T-cell (primary cell): ENCODE results near the gene KCNA3. TPM values are rescaled to one million over a fixed set of nuclear protein-coding genes. Genes with fewer than 3 reads are reported as not detected.
A peak's percentile ranks its signal among the peaks of the same experiment; 100 is the strongest.
"Not testable (repeated sequence)": the region's sequence is repeated elsewhere in the genome, so short reads cannot be mapped to it uniquely, and the experiment has no call there.

Source experiments
- ATAC-seq, 4 experiments: fragments of 200-7000 bp in 3 of 4; fragments of 150-1000 bp in 1 of 4; cut with Tn5 transposase; replicated peaks in 1 of 4; 1 replicate in 3 of 4; 2 replicates in 1 of 4; pipeline ENCODE4 v1.10.0; 2021; ENCODE audit warnings: moderate library complexity in 3 of 4, mild to moderate bottlenecking in 2 of 4, moderate number of reproducible peaks in 1 of 4
- CTCF ChIA-PET, 2 donors: fragments of 300-600 bp; sonication (Branson Sonifier 250); formaldehyde crosslinking; loops; one replicate each; lab custom pipeline; 2022; ENCODE audit warnings: antibody characterized with exemption in 2 of 2; lab: Charles Lee
- POLR2A ChIA-PET, 2 donors: fragments of 300-600 bp; sonication (Branson Sonifier 250); formaldehyde crosslinking; loops; one replicate each; lab custom pipeline; 2022; ENCODE audit warnings: antibody characterized with exemption in 2 of 2; lab: Charles Lee
- DNase-seq, 35 experiments: peaks; one replicate each; pipeline versions ENCODE4 v3.0.0 to v3.0.0-alpha.2; 2013 to 2023
- H3K27ac ChIP-seq: one replicate; pipeline ENCODE4 v1.5.1; 2013; ENCODE audit warnings: low read length
- H3K27me3 ChIP-seq, 2 experiments: replicated peaks in 1 of 2; 1 replicate in 1 of 2; 2 replicates in 1 of 2; pipeline versions ENCODE4 v1.6.1 to v1.7.0; 2013; ENCODE audit warnings: low read length in 1 of 2, mixed read lengths in 1 of 2; ENCODE audit not compliant: control insufficient read depth in 2 of 2, insufficient read depth in 2 of 2; ENCODE audit errors: extremely low read depth in 1 of 2
- H3K36me3 ChIP-seq, 2 donors: 1 replicate in 1 of 2; 2 replicates in 1 of 2; pipeline versions ENCODE4 v1.6.1 to v1.7.0; 2013; ENCODE audit warnings: low read length in 1 of 2; ENCODE audit not compliant: control insufficient read depth in 2 of 2, insufficient read depth in 1 of 2; ENCODE audit errors: extremely low read depth in 1 of 2
- H3K4me1 ChIP-seq, 2 experiments: 1 replicate in 1 of 2; 2 replicates in 1 of 2; pipeline versions ENCODE4 v1.6.1 to v1.7.0; 2013; ENCODE audit warnings: low read length in 2 of 2, mixed read lengths in 1 of 2; ENCODE audit not compliant: insufficient read depth in 2 of 2, control insufficient read depth in 1 of 2; ENCODE audit errors: extremely low read depth in 1 of 2
- H3K4me3 ChIP-seq, 2 donors: 1 replicate in 1 of 2; 2 replicates in 1 of 2; pipeline versions ENCODE4 v1.5.1 to v1.7.0; 2013; ENCODE audit warnings: mild to moderate bottlenecking in 2 of 2, low read length in 1 of 2, moderate library complexity in 1 of 2; ENCODE audit not compliant: control insufficient read depth in 1 of 2; ENCODE audit errors: extremely low read depth in 1 of 2
- H3K9me3 ChIP-seq: 2 replicates; pipeline ENCODE4 v1.7.0; 2013
- H3K27ac Mint-ChIP-seq, 2 donors: one replicate each; pipeline ENCODE4 v1.8.0; 2020 to 2021; ENCODE audit warnings: mild to moderate bottlenecking in 2 of 2, mixed read lengths in 2 of 2
- H3K27me3 Mint-ChIP-seq, 2 donors: one replicate each; pipeline ENCODE4 v1.8.0; 2021 to 2022; ENCODE audit warnings: mixed read lengths in 2 of 2
- H3K36me3 Mint-ChIP-seq: one replicate; pipeline ENCODE4 v1.8.0; 2021; ENCODE audit warnings: mixed read lengths
- H3K4me1 Mint-ChIP-seq, 3 donors: one replicate each; pipeline ENCODE4 v1.8.0; 2020 to 2022; ENCODE audit warnings: mixed read lengths in 3 of 3, mild to moderate bottlenecking in 1 of 3
- H3K4me3 Mint-ChIP-seq, 3 donors: one replicate each; pipeline ENCODE4 v1.8.0; 2020 to 2022; ENCODE audit warnings: mild to moderate bottlenecking in 3 of 3, mixed read lengths in 3 of 3, moderate library complexity in 3 of 3
- H3K9me3 Mint-ChIP-seq, 3 donors: one replicate each; pipeline ENCODE4 v1.8.0; 2020 to 2022; ENCODE audit warnings: mixed read lengths in 3 of 3
- WGBS: methylation state at CpG from one replicate; pipeline ENCODE4 v1.1.5; 2013; ENCODE audit warnings: missing lambda C conversion rate; ENCODE audit not compliant: insufficient coverage; 5-methylcytosine and 5-hydroxymethylcytosine counted together
- total RNA-seq, 35 experiments: library from RNA in 6 of 35; stranded (reverse) in 6 of 35; fragments of 120-200 nt in 1 of 35; gene quantifications; one replicate each; pipeline versions ENCODE4 v1.2.1 to v1.2.4 and lab custom pipeline; 2013 to 2026

The KCNA3 gene
- total RNA-seq, 5 donors from 2014 or later (not counting 1 experiment from before 2014, with no cell fraction given) = 101 to 125 (median 110) TPM

DNA sequence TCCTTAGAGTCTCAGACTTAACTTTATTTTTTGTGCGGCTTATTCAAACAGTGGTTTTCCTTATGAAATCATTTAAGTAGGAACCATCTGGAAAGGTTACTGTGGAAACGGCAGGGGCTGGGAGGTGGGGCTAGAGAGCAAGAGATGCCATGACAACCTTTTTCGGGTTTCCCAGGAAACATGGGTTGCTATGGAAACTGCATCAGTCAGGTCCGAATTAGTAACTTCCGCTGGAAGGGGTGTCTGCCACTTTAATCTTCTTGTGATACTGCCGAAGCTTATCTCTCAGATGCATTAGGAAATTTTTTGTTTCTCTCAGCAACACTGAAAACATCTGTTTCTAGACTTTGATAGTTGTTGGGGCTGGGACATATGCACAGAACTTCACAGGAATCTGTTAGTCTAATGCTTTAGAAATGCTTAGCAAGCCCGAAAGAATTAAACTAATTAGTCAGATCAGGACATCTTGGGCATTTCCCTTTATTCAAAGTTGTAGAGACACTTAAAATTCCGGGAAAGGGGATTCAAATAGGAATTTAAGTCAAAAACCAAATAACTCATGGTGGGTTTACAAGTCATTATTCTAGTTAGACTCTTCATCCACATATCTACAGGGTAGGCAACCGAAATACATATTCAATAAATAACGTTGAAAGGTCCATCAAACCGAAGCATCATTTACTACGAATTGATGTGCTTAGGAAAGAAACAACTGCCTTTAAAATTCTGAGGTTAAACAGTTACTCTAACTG, 2.6 kb downstream of the KCNA3 start:
- Mint-ChIP-seq H3K27me3 (no peaks in the 10 kb centered on the region), H3K4me3 (peak overlapping the region; percentile 93 to 100 (median 96)), H3K9me3 (no peaks in the 10 kb centered on the region), H3K36me3 (peaks cover 38% of the 10 kb centered on the region), H3K4me1 (peaks cover 37 to 53% (median 51%) of the 10 kb centered on the region in 3 donors), H3K27ac (peak overlapping the region; percentile 94 to 100)
- ATAC-seq (peak in 3 of 4 experiments; percentile 6 to 49 (median 7)), DNase-seq (peak; percentile 18 to 91 (median 66))
- Histone ChIP-seq H3K4me3 (peak overlapping the region; percentile 78 to 99), H3K9me3 (no peaks in the 10 kb centered on the region), H3K27me3 (no peaks in the 10 kb centered on the region), H3K4me1 (peaks cover 9 to 50% of the 10 kb centered on the region in 2 experiments), H3K27ac (peak overlapping the region; percentile 96), H3K36me3 (peaks cover 0 to 16% of the 10 kb centered on the region in 2 donors)
- WGBS = 2% methylated on average over 3 of the region's 12 CpGs
- ChIA-PET POLR2A (interaction anchor here (0.6 to 1.4 kb wide), 7 partner anchors 9 to 203 kb away, joined by 3 to 5 read pairs (median 3); no protein-coding TSS in a partner anchor), CTCF (interaction anchor here in 1 of 2 donors (1.0 to 2.7 kb wide), 2 partner anchors 43 to 52 kb away, joined by 3 to 12 read pairs; no protein-coding TSS in a partner anchor)

DNA sequence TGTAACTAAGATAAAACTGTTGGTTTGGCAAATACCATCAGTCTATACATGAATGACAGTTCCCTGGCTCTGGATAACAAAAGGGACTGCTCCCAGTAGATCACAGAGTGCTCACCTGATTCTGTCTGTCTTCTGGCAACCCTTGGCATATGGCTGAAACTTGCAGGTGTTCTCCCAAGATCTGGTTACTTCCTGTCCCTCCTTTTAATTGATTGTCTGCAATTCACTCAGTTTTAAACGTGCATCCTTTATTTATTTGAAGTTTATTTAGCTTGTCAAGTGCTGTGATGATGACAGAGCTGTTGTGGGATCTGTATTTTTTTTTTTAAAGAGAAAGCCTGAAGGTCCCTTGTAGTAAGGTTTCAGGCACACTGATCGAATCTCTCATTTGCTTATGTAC, 3.4 kb downstream of the KCNA3 start:
- Histone ChIP-seq H3K27me3 (no peaks in the 10 kb centered on the region), H3K36me3 (peaks cover 0 to 21% of the 10 kb centered on the region in 2 donors), H3K4me3 (peak overlapping the region; percentile 25 to 99), H3K9me3 (no peaks in the 10 kb centered on the region), H3K27ac (peak overlapping the region; percentile 96), H3K4me1 (peaks cover 12 to 53% of the 10 kb centered on the region in 2 experiments)
- H3K36me3 Mint-ChIP-seq = peaks cover 38% of the 10 kb centered on the region
- peak overlapping the region; percentile 93 to 100 (median 96) for H3K4me3 Mint-ChIP-seq
- ATAC-seq = no peak
- POLR2A ChIA-PET = interaction anchor here (0.6 to 1.4 kb wide), 3 partner anchors 18 to 24 kb away, joined by 3 to 5 read pairs (median 4); no protein-coding TSS in a partner anchor
- no CpG with 5 or more reads among the region's 2 CpGs for WGBS
- no peaks in the 10 kb centered on the region for H3K27me3 Mint-ChIP-seq
- CTCF ChIA-PET = interaction anchor here in 1 of 2 donors (1.0 kb wide), 1 partner anchor 42 kb away, joined by 3 read pairs; no protein-coding TSS in a partner anchor
- H3K27ac Mint-ChIP-seq = peak overlapping the region; percentile 94 to 100
- DNase-seq = peak in 1 of 35 experiments; percentile 52
- H3K4me1 Mint-ChIP-seq = peaks cover 30 to 44% (median 42%) of the 10 kb centered on the region in 3 donors
- no peaks in the 10 kb centered on the region for H3K9me3 Mint-ChIP-seq

DNA sequence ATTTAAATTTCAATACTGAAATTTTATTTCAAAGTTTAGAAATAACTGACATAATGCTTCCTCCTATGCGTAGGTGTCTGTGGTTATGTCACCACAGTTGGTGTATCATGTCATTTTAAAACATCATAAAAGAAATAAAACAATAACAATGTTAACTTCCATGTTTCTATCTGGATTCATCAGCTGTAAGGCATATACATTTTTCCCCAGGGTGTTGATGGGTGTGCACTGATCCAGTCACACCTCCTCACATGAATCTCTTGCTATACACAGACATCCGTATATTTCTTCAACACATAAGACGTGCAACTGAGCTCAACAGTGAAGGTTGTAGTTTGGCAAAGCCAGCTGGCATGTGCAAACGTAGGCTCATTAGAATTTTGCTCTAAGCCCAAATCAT, 6.2 kb downstream of the KCNA3 start:
- peaks cover 9 to 52% of the 10 kb centered on the region in 2 experiments for H3K4me1 ChIP-seq
- peak overlapping the region in 1 of 2 donors; percentile 30 for H3K4me3 ChIP-seq
- peak overlapping the region; percentile 75 to 96 (median 93) for H3K4me3 Mint-ChIP-seq
- CTCF ChIA-PET = interaction anchor here (0.6 to 1.8 kb wide), 6 partner anchors 20 to 460 kb away, joined by 3 to 10 read pairs (median 3); no protein-coding TSS in a partner anchor
- H3K36me3 ChIP-seq = peaks cover 0 to 47% of the 10 kb centered on the region in 2 donors
- peaks cover 37% of the 10 kb centered on the region for H3K36me3 Mint-ChIP-seq
- H3K27me3 ChIP-seq = no peaks in the 10 kb centered on the region
- H3K9me3 ChIP-seq = no peaks in the 10 kb centered on the region
- no CpG with 5 or more reads among the region's 4 CpGs for WGBS
- ATAC-seq = peak in 1 of 4 experiments; percentile 33
- DNase-seq = peak in 16 of 35 experiments; percentile 2 to 58 (median 12)
- POLR2A ChIA-PET = interaction anchor here (0.5 to 1.3 kb wide), 4 partner anchors 10 to 49 kb away, joined by 3 to 5 read pairs (median 3); no protein-coding TSS in a partner anchor
- no peaks in the 10 kb centered on the region for H3K27me3 Mint-ChIP-seq
- H3K27ac ChIP-seq = peak overlapping the region; percentile 96
- H3K9me3 Mint-ChIP-seq = no peaks in the 10 kb centered on the region
- H3K27ac Mint-ChIP-seq = peak overlapping the region; percentile 81 to 87
- H3K4me1 Mint-ChIP-seq = peaks cover 21 to 35% (median 31%) of the 10 kb centered on the region in 3 donors

DNA sequence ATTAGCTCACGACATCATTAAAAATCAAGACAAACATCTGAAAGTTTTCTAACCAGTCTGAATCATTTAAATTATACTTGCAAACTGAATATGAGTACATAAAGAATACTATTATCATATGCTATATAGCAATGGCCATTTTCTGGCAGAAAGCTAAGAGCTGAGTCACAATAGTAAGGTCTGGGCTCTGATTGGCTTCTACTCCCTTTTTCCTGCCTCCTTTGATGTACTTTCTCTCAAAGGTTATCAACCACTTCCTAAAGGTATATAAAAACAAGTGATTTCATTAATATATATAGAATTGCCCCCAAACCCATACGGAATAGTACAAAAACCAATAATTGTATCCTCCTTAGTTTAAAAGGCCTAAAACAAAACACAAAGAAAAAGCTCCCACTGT, 7.0 kb downstream of the KCNA3 start:
- DNase-seq = peak in 1 of 35 experiments; percentile 40
- H3K36me3 Mint-ChIP-seq = peaks cover 39% of the 10 kb centered on the region
- Histone ChIP-seq H3K4me3 (peak overlapping the region in 1 of 2 donors; percentile 30), H3K9me3 (no peaks in the 10 kb centered on the region), H3K36me3 (peaks cover 0 to 53% of the 10 kb centered on the region in 2 donors), H3K27ac (peak overlapping the region; percentile 96), H3K27me3 (no peaks in the 10 kb centered on the region), H3K4me1 (peaks cover 9 to 52% of the 10 kb centered on the region in 2 experiments)
- POLR2A ChIA-PET = interaction anchor here (0.6 to 1.3 kb wide), 5 partner anchors 10 to 134 kb away, joined by 3 to 7 read pairs (median 4); no protein-coding TSS in a partner anchor
- H3K4me3 Mint-ChIP-seq = peak overlapping the region; percentile 37 to 96 (median 51)
- no peaks in the 10 kb centered on the region for H3K9me3 Mint-ChIP-seq
- CTCF ChIA-PET = interaction anchor here in 1 of 2 donors (0.6 to 1.8 kb wide), 4 partner anchors 19 to 98 kb away, joined by 3 to 10 read pairs (median 6); no protein-coding TSS in a partner anchor
- no peaks in the 10 kb centered on the region for H3K27me3 Mint-ChIP-seq
- WGBS = 0% methylated on average over 1 of the region's 2 CpGs
- H3K27ac Mint-ChIP-seq = peak overlapping the region; percentile 74 to 82
- H3K4me1 Mint-ChIP-seq = peaks cover 29 to 39% (median 29%) of the 10 kb centered on the region in 3 donors
- peak in 2 of 4 experiments; percentile 20 to 28 for ATAC-seq

DNA sequence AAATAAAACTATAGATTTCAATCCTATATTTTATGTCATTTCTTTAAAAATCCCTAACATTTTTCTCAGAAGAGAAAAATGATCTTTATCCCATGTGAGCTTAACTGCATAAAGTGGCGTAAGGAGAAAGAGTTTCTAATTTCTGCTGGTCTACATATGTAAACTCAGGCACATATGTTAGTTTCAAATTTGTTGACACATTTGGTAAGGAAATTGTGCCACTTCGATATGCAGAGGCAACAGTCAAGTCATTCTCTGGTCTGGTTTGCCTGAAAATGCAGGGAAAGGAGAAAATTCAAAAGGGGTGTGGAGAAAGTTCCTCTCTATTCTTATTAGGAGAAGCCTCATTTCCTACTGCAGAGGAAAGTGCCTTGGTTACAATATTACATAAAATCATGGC, 11.5 kb downstream of the KCNA3 start:
- ATAC-seq (no peak), DNase-seq (no peak)
- Histone ChIP-seq H3K4me1 (peaks cover 7 to 14% of the 10 kb centered on the region in 2 experiments), H3K27ac (no peak overlapping the region), H3K27me3 (no peaks in the 10 kb centered on the region), H3K4me3 (no peak overlapping the region), H3K36me3 (peaks cover 0 to 79% of the 10 kb centered on the region in 2 donors), H3K9me3 (no peaks in the 10 kb centered on the region)
- 83% methylated on average over 1 of the region's 2 CpGs for WGBS
- no peaks in the 10 kb centered on the region for H3K9me3 Mint-ChIP-seq
- peaks cover 44% of the 10 kb centered on the region for H3K36me3 Mint-ChIP-seq
- ChIA-PET POLR2A (interaction anchor here (0.6 to 1.1 kb wide), 5 partner anchors 9 to 785 kb away, joined by 3 to 9 read pairs (median 3); no protein-coding TSS in a partner anchor), CTCF (interaction anchor here in 1 of 2 donors (1.0 to 2.6 kb wide), 3 partner anchors 15 to 43 kb away, joined by 4 to 13 read pairs (median 11); no protein-coding TSS in a partner anchor)
- no peak overlapping the region for H3K4me3 Mint-ChIP-seq
- peaks cover 6 to 34% (median 32%) of the 10 kb centered on the region in 3 donors for H3K4me1 Mint-ChIP-seq
- peak overlapping the region; percentile 32 to 50 for H3K27ac Mint-ChIP-seq
- H3K27me3 Mint-ChIP-seq = no peaks in the 10 kb centered on the region

DNA sequence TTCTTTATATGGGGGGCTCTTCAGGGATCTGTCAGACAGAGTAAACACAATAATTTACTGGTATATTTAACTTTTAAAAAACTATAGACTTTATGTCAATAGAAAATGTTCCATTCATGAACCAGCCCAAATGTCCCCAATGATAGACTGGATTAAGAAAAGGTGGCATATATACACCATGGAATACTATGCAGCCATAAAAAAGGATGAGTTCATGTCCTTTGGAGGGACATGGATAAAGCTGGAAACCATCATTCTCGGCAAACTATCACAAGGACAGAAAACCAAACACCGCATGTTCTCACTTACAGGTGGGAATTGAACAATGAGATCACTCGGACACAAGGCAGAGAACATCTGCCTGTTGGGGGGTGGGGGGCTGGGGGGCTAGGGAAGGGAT, 15.2 kb downstream of the KCNA3 start:
- CTCF ChIA-PET, H3K9me3 Mint-ChIP-seq, ATAC-seq, H3K27me3 ChIP-seq, H3K4me3 ChIP-seq, DNase-seq, H3K4me3 Mint-ChIP-seq, H3K27ac Mint-ChIP-seq, H3K27ac ChIP-seq, H3K4me1 ChIP-seq, POLR2A ChIA-PET, H3K9me3 ChIP-seq, H3K27me3 Mint-ChIP-seq: not testable (repeated sequence)
- no CpG with 5 or more reads among the region's 3 CpGs for WGBS
- Mint-ChIP-seq H3K36me3 (peaks cover 46% of the 10 kb centered on the region), H3K4me1 (peaks cover 33 to 60% (median 58%) of the 10 kb centered on the region in 3 donors)
- peaks cover 0 to 69% of the 10 kb centered on the region in 2 donors for H3K36me3 ChIP-seq
